ENCODE data around the gene LYPD4.

LYPD4 gene

DNA sequence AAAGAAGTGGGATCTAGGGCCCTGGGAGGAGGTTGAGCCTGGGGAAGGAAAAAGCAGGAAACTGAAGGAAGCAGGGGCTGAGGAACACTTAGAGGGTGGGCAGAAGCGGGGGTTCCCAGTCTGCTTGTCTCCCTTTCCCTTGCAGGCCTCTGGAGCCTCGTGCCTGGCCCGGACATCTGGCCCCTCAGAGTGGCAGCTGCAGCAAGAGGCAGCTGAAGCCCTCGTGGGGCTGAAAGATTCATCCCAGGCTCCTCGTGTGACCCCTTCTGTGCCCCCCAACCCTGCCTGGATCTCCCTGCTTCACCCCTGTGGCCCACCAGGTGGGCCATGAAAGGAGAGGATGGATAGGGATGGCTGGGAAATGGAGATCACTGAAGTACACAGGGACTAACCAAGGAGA, 5.9 kb upstream of the LYPD4 start:
- DNase-seq = no peak

DNA sequence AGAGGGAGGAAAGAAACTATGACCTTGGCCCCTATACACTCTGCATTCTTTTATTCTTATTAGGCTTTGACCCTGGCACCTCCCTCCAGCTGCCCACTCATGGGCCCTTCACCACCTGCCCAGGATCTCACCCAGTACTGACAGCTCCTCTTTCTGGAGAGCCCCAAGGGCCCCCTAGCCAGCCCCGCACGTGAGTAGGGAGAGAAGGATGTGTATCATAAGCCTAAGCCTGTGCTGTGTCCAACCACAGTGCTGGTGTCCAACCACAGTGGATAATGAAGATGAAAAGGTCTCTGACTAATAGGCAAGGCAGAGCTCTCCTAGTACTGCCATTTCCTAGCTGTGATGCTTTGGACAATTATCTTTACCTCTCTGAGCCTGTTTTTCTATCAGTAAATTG, 4.6 kb upstream of the LYPD4 start:
- no peak for DNase-seq

DNA sequence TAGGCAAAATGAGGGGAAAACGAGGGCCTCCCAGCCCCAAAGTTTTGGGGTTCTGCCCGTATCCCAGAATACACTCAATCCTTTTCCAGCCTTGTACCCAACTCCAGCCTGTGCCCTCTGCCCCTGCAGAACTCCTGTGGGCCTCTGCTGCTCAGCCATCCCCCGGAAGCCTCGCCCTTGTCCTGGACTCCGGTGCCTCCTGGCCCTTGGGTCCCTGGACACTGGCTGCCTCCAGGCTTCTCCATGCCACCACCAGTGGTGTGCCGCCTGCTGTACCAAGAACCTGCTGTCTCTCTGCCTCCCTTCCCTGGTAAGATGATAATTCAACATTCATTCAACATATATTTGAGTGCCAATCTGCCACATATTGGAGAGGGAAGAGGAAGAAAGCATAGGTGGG, 4.2 kb upstream of the LYPD4 start:
- DNase-seq = no peak

DNA sequence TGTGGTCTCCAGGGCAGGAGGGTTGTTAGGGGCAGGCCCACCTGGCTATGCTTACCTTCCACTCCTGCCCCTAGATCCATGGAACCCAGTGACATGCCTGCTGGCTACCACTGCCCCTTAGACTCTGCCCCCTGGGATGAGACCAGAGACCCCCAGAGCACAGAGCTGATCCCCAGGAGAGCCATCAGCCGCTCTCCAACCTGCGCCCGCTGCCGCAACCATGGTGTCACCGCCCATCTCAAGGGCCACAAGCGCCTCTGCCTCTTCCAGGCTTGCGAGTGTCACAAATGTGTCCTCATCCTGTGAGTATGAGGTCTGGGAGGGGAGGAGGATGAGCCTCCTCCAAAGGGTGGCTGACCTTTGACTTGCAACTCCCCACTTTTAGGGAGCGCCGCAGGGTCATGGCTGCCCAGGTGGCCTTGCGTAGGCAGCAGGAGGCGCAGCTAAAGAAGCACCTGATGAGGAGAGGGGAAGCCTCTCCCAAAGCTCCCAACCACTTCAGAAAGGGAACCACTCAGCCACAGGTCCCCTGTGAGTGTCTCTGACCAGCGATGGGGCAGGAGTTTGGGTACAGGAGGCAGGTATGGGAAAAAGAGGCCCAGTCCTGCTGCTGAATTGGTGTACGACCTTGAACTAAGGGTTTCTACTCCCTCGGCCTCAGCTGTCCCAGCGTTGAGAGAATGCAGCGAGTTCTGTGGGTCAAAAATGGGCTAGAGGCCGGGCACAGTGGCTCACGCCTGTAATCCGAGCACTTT, 3.0 kb upstream of the LYPD4 start:
- no peak for DNase-seq

DNA sequence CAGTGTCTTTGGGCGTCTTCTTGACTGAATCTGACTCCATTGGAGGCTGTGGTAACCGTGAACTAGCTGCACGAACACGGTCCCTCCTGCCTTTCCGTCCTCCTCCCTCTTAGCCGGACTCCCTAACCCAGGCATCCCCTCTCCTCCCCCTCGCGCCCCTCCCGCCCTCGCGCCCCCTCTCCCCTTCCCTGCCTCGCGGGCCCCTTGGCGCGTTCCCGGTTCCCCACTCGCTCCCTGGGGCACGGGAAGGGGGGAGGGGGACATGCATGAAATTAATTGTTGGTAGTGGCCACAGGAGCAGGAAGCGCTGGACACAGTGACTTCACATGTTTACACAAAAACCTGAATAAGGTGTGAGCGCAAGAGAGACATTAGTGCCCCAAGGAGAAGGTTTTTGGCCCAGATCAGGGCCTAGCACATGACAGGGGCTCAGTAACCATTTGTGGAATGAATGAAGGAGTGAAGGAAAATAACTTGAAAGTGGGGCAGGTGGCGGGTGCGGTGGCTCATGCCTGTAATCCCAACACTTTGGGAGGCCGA, 638 bp upstream of the LYPD4 start:
- DNase-seq = no peak

DNA sequence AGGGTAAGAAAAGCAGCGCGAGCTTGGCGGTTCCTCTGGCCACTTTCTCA, 343 bp upstream of the LYPD4 start, which contains the start of gene DMRTC2:
TSS of gene DMRTC2 (plus strand) at position 42 of the 50 bp plus-strand sequence. CDS start 2,387 bp downstream, outside the sequence.
- no peak for DNase-seq

DNA sequence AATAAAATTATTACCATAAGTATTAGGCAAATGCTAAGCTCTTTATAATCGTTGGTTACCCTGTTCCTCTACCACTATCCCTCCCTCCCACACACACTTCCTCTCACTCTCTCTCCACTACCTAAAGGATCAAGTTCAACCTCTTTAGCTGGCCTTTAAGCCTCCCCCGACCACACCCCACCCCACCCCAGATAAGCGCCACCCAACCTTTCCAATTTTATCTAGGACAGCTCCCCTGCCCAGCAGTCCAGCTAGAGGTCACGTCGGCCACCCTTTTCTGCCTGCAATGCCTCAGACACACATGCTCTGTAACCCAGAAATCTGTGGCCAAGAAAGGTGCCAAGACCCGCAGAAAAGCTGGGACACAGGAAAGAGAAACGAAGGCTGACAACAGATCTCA, 1.1 kb downstream of the LYPD4 start:
- DNase-seq = no peak

DNA sequence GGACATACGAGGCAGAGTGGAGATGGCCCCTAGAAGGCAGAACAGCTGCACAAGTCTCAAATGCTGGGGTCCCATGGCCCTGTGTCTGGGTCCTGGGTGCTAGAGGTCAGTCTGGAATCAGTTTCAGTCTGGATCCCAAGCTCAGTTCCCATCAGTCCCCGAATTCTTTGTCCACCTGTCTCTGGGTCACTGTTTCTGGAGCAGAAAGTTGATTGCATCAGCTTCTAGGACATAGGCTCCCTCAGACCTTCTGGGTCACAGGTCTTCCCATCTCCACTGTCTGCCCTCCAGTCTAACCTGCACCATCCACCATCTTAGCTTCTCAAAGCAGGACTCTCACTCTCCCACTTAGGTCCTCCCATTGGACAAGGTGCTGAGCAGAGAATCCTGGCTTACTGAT, 5.3 kb downstream of the LYPD4 start:
- DNase-seq = no peak

DNA sequence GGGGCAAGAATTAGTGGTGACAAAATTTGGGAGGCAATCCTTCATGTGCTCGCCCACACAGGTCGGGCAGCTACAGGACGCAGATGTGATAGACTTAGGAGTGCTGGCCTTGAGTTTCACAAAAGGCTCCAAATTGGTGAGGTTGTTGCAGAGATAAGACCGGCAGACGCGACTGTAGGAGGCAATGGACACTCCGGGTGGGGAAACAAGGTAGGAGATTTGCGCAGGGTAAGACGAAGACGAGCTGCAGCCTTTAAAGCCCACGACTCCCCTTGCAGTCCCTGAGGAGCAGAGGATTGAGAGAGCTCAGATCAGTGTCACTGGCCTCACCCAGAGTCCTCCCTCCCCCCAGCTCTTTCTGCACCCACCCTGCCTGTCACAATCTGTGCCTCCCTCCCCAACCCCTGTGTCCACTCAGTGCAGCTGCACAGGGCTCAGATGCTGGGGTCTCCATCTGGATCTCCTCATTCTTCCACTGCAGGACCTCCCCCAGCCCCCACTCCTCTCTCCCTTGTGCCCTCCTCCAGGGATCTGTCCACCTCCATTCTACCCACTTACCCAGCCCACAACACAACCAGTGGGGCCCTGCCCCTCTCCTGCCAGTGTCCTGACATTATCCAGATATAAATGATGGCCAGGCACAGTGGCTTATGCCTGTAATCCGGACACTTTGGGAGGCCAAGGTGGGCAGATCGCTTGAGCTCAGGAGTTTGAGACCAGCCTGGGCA, 6.3 kb downstream of the LYPD4 start:
- no peak for DNase-seq

DNA sequence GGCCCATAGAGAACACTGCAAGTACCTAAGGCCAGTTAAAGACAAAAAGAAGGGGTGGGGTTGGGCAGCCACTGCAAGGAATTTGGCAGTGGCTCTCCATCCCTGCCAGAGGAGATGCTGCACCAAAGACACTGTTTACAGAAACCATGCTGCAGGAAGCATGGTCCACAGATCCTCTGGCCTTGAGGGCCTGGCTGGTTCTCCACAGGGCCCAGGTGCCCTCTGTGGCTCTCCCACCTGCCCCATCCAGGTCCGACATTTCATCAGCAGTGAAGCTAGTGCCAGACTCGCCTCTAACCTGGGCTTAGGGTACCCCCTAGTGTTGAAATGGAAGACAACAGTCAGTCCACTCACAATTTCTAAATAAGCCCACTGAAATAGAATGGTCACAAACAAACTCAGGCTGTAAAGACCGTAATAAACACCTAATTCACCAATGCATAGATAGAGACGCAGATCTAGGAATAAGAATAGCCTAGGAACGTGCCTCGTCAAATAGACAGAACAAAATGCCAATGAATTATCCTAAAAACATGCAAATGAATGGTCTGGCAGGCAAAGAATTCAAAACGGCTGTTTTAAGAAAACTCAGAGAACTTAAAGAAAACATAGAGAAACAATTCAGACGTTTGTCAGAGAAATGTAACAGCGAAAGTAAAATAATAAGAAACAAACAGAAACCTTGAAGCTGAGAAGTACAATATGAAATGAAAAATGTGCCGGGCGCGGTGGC, 23.3 kb downstream of the LYPD4 start:
- DNase-seq = peak in 2 of 5 experiments; percentile 15 to 43

DNA sequence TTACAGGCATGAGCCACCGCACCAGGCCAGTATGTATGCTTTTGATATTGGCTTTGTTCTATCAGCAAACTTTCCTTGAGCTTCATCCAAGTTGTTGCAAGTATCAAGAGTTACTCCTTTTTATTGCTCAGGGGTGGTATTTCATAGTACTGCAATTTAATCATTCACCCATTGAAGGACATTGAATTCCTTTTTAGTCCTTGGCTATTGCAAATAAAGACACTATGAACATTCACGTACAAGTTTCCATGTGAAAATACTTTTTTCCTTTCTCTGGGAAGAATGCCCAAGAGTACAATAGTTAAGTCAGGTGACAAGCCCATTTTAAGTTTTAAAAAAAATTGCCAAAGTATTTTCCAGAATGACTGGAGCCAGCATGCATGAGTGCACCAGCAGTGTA, 27.7 kb downstream of the LYPD4 start:
- no peak for DNase-seq

DNA sequence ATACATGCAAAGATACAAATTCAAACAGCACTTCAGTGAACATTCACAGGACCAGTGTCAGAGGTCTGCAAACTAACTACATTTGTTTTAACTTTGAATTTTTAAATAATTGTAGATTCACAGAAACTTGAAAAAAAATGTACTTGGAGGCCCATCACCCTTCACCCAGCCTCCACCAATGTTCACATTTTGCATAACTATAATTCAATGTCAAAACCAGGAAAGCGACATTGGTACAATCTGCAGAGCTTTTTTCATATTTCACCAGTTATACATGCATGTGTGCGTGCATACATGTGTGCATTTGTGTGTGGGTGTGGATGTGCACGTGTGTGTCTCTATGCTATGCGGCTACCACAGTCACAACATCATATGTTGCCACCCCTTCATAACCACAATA, 29.2 kb downstream of the LYPD4 start:
- DNase-seq = no peak

DNA sequence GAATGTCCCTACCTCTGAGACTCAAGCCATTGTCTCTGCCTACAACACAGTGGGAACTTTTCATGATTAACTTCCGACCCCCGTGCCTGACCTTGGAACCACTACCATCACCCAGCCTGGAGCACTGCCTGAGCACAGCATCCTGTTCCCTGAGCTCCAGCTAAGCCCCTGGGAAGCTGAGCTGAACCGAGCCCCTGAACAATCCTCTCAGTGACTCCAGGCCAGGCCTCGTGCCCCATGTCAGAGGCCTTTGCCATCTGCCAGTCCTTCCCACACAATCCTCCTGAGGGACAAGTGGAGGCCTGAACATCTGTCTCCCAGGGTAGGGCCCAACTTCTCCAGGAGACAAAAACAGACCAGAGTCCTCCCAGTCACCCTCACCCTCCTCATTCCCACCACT, 30.6 kb downstream of the LYPD4 start:
- DNase-seq = no peak

DNA sequence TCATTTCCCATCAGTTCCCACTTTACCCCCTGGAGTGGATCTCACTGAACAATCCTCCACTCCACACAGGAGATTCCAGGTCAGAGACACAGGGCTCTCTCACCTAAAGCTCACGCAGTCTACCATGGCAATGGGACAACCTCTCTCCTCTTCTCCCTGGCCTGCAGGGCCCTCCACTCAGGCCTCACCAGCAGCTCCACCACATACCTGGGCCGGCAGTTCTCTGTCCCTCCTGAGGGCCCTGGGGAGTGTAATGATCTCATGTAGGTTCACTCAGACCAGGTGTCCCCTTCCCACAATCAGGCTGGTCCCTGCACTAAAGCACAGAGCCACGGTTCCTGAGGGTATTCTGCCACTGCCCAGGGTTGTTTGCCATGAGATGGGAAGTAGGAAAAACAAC, 32.5 kb downstream of the LYPD4 start:
- no peak for DNase-seq

DNA sequence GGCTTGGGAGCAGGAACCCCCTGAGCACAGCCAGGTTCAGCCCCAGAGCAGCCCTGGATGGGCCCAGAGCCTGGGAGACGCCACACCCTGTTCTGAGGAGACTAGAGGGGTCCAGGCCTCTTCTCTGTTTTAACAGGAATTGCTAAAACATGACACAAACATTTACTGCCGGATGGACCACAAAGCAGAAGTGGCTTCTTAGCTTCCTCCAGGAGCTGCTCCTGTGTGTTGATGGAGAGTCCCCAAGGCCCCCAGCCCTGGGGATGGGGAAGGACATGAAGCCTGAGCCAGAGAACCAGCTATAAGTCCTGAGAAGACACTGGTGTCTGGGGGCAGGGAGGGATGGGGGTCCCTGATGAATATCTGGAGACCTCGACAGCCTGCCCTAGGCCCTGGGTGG, 33.4 kb downstream of the LYPD4 start:
- no peak for DNase-seq

DNA sequence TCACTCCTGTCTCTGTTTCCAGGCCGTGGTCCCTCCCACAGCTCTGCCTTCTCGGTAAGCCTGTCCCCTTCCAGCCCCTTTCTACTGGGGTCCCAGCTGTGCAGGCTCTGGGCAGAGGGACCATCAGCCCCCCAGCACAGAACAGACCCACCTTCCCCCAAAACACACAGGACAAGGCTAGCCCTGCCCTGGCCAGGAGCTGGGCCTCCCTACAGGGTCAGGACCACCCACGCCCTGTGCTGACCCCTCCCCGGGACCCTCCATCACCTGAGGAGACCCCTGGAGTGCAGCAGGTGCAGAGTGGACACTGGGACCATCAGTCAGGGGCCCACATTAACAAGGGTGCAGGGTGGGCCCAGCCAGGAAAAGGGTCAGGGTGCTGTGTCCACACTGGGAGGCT, 34.2 kb downstream of the LYPD4 start:
- no peak for DNase-seq

DNA sequence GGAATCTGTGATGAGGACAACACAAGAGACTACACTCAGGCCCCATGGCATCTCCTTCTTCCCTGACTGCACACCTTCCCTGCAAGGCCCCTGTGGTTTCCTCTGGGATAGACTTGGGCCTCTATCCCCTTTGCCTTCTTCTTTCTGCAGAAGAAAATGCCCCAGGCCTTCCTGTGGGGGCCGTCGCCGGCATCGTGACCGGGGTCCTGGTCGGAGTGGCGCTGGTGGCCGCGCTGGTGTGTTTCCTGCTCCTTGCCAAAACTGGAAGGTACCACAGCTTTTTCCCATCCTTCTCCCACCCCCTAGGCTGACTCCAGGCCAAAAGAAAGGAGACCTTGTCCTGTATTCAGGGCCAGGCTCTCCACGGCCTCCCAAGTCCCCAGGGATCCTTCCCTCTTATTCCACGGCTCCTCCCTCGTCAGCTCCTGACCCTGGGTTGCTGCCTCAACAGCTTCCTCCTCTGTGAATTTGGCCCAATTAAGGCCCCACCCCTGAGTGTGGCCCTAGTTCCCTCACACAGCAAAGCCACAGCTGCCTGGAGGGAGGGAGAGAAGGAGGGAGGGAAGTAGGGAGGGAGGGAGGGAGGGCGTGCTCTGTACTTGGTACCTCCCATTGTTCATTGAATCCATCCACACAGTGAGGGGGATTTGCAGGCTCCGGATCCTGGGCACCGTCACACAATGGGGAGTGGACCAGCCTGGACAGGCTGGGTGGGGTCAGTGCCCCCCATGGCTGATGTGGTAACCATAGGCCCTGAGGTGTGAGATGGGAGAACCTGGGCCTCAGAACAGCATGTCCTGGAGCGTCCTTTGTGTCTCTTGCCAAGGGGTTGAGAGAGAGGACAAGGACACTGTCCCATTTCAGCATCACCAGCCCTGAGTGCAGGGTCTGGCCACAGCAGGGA, 35.6 kb downstream of the LYPD4 start:
- no peak for DNase-seq

DNA sequence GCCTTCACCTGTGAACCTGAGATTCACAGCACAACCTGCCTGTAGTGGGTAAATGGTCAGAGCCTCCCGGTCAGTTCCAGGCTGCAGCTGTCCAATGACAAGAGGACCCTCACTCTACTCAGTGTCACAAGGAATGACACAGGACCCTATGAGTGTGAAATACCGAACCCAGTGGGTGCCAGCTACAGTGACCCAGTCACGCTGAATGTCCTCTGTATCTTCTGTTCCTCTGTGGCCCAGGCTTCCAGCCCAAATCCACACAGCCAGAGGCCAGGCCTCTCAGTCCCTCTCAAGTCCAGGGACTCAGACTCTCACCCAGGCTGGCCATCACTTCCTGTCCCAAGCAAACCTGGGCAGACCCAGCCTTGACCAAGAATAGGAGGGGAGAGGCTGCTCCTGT, 37.3 kb downstream of the LYPD4 start:
- no peak for DNase-seq

DNA sequence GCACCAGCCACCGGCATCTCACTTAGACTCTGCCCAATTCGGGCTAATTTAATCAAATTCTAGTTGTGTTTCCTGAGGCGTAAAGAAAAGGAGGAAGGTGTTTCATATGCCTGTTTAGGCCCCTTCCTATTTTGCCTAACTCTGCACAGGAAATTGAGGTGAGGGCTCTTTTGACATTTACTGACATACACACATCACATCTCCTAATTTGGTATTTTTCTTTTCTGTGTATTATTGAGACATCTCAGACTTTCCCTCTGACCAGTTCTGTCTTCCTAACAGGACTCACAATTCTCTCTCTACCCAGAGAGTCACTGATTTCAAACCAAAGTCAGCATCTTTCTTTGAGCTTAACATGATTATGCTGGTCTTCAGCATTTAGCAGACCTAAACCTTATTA, 40.1 kb downstream of the LYPD4 start:
- DNase-seq = no peak

DNA sequence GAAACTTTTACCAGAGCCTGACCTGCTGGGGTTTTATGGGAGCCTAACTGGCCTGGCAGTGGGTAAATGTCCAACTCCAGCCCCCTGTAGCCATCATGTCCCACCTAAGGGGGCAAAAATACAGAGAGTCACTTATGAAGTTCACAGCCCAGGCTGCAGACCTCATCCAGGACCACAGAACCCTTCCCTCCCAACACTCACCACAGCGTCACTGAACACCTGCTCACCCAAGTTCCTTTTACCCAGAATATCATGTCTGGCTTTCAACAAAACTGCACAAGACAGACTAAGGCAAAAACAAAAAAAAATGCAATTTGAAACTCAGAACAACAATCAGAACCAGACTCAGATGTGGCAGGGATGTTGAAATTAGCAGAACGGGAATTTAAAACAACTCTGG, 41.7 kb downstream of the LYPD4 start:
- no peak for DNase-seq

DNA sequence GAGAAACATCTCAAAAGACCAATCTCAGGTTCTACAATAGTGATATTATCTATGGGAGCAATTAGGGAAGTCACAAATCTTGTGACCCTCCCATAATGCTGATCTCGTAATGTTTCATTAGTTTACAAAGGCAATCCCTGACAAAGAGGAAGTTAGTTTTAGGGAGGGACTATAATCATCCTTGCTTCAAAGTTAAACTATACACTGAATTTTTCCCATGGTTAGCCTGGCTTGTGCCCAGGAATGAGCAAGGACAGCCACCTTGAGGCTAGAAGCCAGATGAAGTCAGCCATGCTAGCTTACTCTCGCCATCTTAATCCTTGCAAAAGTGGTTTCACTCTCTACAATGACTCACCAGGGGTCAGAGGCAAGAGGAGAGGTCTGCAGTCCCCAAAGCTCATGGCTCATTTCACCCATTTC, 42.7 kb downstream of the LYPD4 start:
- no peak for DNase-seq

DNA sequence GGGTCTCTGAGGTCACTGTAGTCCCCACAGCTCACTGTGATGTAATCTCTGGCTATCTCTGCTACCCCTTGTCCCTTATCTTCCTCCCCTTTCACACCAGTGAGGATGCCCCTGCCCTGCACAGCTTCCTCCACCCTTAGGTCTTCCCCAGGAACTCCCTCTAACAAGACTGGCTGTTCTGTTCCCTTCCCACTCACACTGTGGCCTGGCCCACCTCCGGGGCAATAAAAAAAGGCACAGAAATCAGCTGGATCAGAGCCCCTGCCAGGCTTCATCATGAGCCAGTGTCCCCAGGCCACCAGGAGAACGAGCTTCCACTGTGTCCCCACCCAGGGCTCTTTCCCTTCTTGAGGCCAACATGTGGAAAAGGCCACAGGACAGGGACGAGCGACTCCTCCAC, 43.5 kb downstream of the LYPD4 start:
- no peak for DNase-seq

DNA sequence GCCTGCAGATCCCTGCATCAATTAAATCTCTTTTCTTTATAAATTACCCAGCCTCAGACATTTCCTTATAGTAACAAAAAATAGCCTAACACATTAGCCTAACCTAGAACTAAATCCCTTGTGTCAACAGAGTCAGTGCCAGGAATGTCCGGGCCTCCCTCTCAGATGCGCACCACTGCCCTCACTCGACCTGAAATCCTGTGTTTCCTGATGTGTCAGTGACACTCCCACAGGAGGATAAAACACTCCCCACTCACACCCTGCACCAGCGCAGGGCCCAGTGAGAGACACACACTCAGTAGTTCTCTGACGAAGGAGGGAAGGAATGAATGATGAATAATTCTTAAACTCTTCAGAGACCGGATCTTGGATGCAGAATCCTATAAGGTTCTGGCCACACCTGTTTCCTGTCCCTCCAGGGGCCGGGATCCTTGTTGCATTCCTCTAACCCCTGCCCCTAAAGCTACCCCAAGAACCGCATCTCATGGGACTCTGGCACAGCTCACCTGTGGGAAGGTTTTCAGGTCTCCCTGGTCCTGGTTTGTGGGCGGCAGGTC, 45.0 kb downstream of the LYPD4 start:
- DNase-seq = no peak

All from T-helper 2 cell (primary cell).